Measurements from ENCODE around the gene GBF1. TPM values are rescaled to one million over a fixed set of nuclear protein-coding genes. Genes with fewer than 3 reads are reported as not detected.
A peak's percentile ranks its signal among the peaks of the same experiment; 100 is the strongest.

Gene GBF1
- total and polyA plus RNA-seq, 2 of the 13 experiments (the other 11 are each of a cell fraction or from before 2014, with no cell fraction given), result 17.1 to 21.9 TPM

- peak overlapping the region; percentile 88 to 97 (median 91) for H3K4me3 ChIP-seq (replicated peaks in 1 of 3; ENCODE audit: insufficient read depth in 1 of 3, low read depth in 2 of 3, low read length in 3 of 3)
- peak overlapping the region; percentile 77 for H3K4me2 ChIP-seq (ENCODE audit: low read depth, low read length)
- peaks cover 0 to 9% of the 10 kb centered on the region in 2 experiments; a peak in 1 of 5 replicates for H3K27me3 ChIP-seq (ENCODE audit: control insufficient read depth in 1 of 2, insufficient read depth in 2 of 2, low read length in 2 of 2)
- peak overlapping the region; percentile 82 for H3K9ac ChIP-seq (ENCODE audit: insufficient read depth, low read depth, low read length)
- H4K20me1 ChIP-seq (ENCODE audit: insufficient read depth, low read length), result peaks cover 31% of the 10 kb centered on the region
- CTCF ChIA-PET (ENCODE audit: low intra/inter-chr PET ratio, low total read pairs), result no interaction called here
- peak overlapping the region; percentile 76 for H3K27ac ChIP-seq (ENCODE audit: extremely low read length, insufficient read depth, low read length)
- FAIRE-seq (no peak), DNase-seq (ENCODE audit: low spot score) (no peak), ATAC-seq (no peak)
- POLR2A ChIA-PET, result interaction anchor here (0.7 to 1.6 kb wide), 12 partner anchors 10 to 396 kb away, joined by 3 to 9 read pairs (median 4); partner anchors contain the start of genes ELOVL3, NFKB2 and NOLC1
- BruUV-seq (replicated peaks), result no TSS peak
- no peak overlapping the region for H2AFZ ChIP-seq (ENCODE audit: low read length)
- H3K36me3 ChIP-seq (replicated peaks in 1 of 2; ENCODE audit: control insufficient read depth in 1 of 2, insufficient read depth in 2 of 2, low read length in 2 of 2), result peaks cover 1 to 9% of the 10 kb centered on the region in 2 experiments; a peak in 2 of 5 replicates
- intact Hi-C loops (cut with micrococcal nuclease; ENCODE audit: unreplicated experiment), result no loop called here
- peaks cover 50% of the 10 kb centered on the region for H3K79me2 ChIP-seq (ENCODE audit: insufficient read depth, low read length)
- in situ Hi-C loops (cut with HindIII; ENCODE audit: extremely low pct_ligation_motif_present, low pct_unique_long_range_greater_than_20kb), result no loop called here
- H3K4me1 ChIP-seq (ENCODE audit: insufficient read depth, low read length), result peaks cover 50% of the 10 kb centered on the region
- WGBS (ENCODE audit: low lambda C conversion rate), result 2% methylated on average over 4 of the region's 4 CpGs
- H3K9me3 ChIP-seq (ENCODE audit: low read length), result no peaks in the 10 kb centered on the region
- TF ChIP-seq JUN (CRISPR knock-in tag; IDR thresholded peaks at IDR 0.05) (0 out of 2 replicates have a peak, but pooled peaks have one; percentile 21), ARNTL (CRISPR knock-in tag; IDR thresholded peaks at IDR 0.05) (peak; percentile 54; the same call in 1 of the 2 replicates), ATF7 (IDR thresholded peaks at IDR 0.05) (no peak), ATF7 (CRISPR knock-in tag; IDR thresholded peaks at IDR 0.05) (0 out of 2 replicates have a peak, but pooled peaks have one; percentile 15), PITX1 (CRISPR knock-in tag; IDR thresholded peaks at IDR 0.05) (0 out of 2 replicates have a peak, but pooled peaks have one; percentile 27), ZNF337 (CRISPR knock-in tag; IDR thresholded peaks at IDR 0.05; ENCODE audit: borderline replicate concordance, low read depth) (no peak), NR2F6 (IDR thresholded peaks at IDR 0.05) (peak; percentile 59; the same call in 1 of the 2 replicates), NR2F6 (CRISPR knock-in tag; IDR thresholded peaks at IDR 0.05) (no peak), SP2 (CRISPR knock-in tag; IDR thresholded peaks at IDR 0.05) (no peak), GTF3A (CRISPR knock-in tag; conservative IDR thresholded peaks at IDR 0.05) (0 out of 2 replicates have a peak, but pooled peaks have one; percentile 78), MTERF4 (CRISPR knock-in tag; IDR thresholded peaks at IDR 0.05) (0 out of 2 replicates have a peak, but pooled peaks have one; percentile 47), ZNF230 (CRISPR knock-in tag; IDR thresholded peaks at IDR 0.05) (peak; percentile 76; the same call in 1 of the 2 replicates), ZNF563 (CRISPR knock-in tag; IDR thresholded peaks at IDR 0.05) (peak; percentile 43; the same call in 1 of the 2 replicates), ZNF609 (CRISPR knock-in tag; IDR thresholded peaks at IDR 0.05; ENCODE audit: borderline replicate concordance) (0 out of 2 replicates have a peak, but pooled peaks have one; percentile 18), ZNF33A (CRISPR knock-in tag; IDR thresholded peaks at IDR 0.05; ENCODE audit: borderline replicate concordance) (no peak)
Measured at GRCh38 chr10:102245932-102246251, 560 bp downstream of the GBF1 start.
